ENCODE results near the gene AKNA.
A peak's percentile ranks its signal among the peaks of the same experiment; 100 is the strongest.

Gene AKNA

DNA sequence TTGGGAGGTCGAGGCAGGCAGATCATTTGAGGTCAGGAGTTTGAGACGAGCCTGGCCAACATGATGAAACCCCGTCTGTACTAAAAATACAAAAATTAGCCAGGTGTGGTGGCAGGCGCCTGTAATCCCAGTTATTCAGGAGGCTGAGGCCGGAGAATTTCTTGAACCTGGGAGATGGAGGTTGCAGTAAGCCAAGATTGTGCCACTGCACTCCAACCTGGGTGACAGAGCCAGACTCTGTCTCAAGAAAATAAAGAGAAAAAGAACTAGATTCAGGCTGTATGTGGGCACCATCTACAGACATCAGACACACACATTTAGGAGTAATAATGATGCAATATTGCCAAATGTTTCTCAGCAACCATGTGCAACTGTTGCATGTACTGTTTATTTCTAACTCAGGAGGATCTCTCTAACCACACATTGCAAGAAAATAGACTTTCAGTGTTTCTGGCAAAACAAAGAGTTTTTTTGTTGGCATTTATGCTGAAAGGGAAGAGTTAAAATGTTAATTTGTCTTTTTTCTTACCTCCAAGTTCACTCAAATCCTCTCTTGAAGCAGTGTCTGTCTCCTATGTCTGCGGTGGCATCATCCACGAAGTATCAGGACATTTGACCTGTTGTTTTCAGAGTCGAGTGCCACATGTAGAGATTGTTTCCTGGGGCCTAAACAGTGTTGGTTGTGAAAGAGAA lies 70.0 kb downstream of the AKNA start:
- no peak overlapping the region for H3K4me3 ChIP-seq (ENCODE audit: low read depth, low read length)
- TF ChIP-seq, protein P1, sequence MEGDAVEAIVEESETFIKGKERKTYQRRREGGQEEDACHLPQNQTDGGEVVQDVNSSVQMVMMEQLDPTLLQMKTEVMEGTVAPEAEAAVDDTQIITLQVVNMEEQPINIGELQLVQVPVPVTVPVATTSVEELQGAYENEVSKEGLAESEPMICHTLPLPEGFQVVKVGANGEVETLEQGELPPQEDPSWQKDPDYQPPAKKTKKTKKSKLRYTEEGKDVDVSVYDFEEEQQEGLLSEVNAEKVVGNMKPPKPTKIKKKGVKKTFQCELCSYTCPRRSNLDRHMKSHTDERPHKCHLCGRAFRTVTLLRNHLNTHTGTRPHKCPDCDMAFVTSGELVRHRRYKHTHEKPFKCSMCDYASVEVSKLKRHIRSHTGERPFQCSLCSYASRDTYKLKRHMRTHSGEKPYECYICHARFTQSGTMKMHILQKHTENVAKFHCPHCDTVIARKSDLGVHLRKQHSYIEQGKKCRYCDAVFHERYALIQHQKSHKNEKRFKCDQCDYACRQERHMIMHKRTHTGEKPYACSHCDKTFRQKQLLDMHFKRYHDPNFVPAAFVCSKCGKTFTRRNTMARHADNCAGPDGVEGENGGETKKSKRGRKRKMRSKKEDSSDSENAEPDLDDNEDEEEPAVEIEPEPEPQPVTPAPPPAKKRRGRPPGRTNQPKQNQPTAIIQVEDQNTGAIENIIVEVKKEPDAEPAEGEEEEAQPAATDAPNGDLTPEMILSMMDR (IDR thresholded peaks at IDR 0.05; ENCODE audit: low read depth, low read length), result no peak
- peak; percentile 59 for DNase-seq (ENCODE audit: low read depth, low spot score)
- in situ Hi-C loops (cut with HindIII; ENCODE audit: low sequenced_read_pairs), result no loop called here

DNA sequence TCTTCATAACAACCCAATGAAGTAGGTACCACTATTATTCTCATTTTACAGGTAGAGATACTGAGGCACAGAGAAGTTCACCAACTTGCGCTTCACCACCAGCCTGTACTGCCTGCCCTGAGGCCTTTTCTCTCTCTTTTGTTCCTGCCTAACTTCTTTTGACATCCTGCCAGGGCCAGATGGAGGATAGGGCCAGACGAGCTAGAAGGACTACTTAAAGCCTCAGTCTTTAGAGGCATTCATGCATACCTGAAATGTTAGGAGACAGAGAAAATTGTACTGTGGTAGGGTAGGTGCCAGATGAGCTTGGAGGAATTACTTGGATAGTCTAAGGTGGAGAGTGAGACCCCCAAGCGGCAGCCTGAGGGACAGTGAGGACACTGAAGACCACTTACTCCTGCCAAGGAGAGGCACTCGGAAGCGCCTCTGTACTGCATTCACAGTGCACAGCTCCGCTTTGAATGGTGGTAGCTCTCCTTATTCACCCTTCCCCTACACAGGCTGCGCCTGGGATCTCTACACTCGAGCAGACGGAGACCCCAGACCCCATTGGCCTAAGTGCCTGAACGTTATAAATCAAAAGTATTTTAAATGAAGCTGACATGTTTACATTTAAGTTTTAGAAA lies 71.1 kb downstream of the AKNA start:
- TF ChIP-seq, protein P1 (IDR thresholded peaks at IDR 0.05; ENCODE audit: low read depth, low read length), result no peak
- in situ Hi-C loops (cut with HindIII; ENCODE audit: low sequenced_read_pairs), result no loop called here
- DNase-seq (ENCODE audit: low read depth, low spot score), result peak; percentile 8
- H3K4me3 ChIP-seq (ENCODE audit: low read depth, low read length), result no peak overlapping the region

DNA sequence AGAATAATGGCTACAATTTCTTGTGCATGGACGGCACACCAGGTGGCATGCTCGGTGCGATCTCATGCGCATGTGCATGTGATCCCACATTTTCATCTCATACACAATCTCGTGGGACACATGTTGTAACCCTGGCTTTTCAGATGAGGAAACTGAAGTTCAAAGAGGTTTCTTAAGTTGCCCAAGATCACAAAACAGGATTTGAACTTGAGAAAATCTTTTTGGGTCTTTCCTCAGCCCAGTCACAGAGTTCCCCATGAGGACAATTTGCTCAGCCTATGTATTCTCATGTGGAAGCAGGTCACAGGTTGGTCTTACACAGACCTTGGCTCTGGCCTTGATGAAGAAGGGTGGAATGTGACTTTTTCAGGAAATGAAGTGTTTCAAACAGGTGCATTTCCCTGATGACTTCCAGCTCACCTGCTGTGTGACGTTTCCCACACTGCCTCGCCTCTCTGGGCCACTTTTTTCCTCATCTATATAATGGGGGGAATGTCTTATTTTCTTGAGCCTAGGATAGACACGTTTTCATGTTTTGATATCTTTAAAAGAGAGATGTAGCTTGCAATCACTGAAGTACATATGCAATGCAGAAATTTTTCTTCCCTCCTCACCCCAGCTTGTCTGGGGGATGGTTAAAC lies 71.9 kb downstream of the AKNA start:
- no peak overlapping the region for H3K4me3 ChIP-seq (ENCODE audit: low read depth, low read length)
- no peak for DNase-seq (ENCODE audit: low read depth, low spot score)
- in situ Hi-C loops (cut with HindIII; ENCODE audit: low sequenced_read_pairs), result no loop called here
- TF ChIP-seq, protein P1 (IDR thresholded peaks at IDR 0.05; ENCODE audit: low read depth, low read length), result no peak

DNA sequence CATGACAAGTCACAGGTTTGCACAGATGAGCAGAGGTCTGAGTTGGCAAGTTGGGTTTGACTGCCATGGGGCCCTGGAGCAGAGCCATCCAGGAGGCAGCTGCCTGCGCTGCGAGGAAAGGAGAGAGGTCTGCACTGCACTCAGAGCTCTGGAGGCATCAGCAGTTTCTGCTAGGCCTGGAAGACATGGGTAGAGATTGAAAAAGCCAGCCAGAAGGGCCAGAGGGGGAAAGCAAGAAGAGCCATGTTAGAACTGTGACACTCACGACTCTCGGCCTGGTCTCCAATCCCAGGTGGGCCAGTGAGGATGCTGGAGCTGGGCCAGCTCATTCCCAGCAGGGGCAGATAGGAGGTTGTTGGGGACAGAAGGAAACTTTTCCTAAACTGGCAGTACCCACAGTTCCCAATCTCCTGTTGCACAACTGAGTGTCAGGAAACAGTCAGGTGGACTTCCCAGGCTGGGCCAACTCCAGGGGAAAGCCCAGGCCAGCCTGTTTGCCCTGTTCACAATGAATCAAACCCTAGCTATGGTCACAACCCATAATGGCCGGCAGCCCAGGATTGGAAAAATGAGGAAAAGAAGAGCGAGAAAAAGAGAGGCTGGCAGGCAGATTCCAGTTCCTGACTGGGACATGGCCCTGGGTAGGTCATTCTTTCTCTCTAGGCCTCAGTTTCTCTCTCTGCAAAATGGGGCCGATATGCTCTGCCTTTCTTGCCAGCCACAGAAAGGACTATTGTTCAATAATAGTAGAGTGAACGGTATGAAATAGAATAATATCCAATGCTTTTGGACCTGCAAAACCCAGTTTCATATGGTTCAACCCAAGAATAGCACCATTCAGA lies 72.7 kb downstream of the AKNA start:
- in situ Hi-C loops (cut with HindIII; ENCODE audit: low sequenced_read_pairs), result no loop called here

DNA sequence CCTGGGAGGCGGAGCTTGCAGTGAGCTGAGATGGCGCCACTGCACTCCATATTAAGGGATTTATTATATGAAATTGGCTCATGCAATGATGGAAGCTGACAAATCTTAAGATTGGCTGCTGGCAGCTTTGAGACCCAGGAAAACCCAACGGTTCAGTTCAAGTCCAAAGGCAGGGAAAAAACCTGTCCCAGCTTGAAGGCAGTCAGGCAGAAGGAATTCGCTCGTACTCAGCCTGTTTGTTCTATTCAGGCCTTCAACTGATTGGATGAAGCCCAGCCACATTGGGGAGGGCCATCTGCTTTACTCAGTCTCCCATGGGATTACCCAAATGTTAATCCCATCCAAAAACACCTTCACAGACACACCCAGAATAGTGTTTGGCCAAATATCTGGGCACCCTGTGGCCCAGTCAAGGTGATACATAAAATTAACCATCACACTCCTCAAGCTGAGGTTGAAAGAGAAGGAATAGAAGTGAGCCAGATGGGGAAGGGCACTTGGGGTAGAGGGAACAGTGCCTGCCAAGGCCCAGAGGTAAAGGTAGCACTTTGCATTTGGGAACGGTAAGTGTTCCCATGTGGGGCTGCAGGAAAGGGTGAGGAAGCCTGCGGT lies 73.4 kb downstream of the AKNA start:
- TF ChIP-seq, protein P1 (IDR thresholded peaks at IDR 0.05; ENCODE audit: low read depth, low read length), result no peak
- in situ Hi-C loops (cut with HindIII; ENCODE audit: low sequenced_read_pairs), result no loop called here
- H3K4me3 ChIP-seq (ENCODE audit: low read depth, low read length), result no peak overlapping the region
- DNase-seq (ENCODE audit: low read depth, low spot score), result no peak

More for the DNA sequence above, 72.7 kb downstream of the AKNA start:
- no peak for DNase-seq (ENCODE audit: low read depth, low spot score)
- no peak overlapping the region for H3K4me3 ChIP-seq (ENCODE audit: low read depth, low read length)
- TF ChIP-seq, protein P1 (IDR thresholded peaks at IDR 0.05; ENCODE audit: low read depth, low read length), result no peak

DNA sequence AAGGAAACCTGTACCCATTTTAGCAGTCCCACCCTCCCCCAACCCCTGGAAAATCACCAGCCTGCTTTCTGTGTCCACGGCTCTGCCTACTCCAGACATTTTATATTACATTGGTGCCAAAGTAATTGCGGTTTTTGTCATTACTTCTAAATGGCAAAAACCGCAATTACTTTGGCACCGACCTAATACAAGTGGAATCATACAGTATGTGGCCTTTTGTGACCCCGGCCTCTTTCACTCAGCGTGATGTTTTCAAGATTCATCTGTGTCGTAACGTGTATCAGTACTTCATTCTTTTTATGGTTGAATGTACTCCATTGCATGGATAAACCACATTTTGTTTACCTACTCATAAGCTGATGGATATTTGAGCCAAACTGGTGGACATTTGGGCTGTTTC lies 74.6 kb downstream of the AKNA start:
- DNase-seq (ENCODE audit: low read depth, low spot score), result no peak
- TF ChIP-seq, protein P1 (IDR thresholded peaks at IDR 0.05; ENCODE audit: low read depth, low read length), result no peak
- H3K4me3 ChIP-seq (ENCODE audit: low read depth, low read length), result no peak overlapping the region
- in situ Hi-C loops (cut with HindIII; ENCODE audit: low sequenced_read_pairs), result no loop called here

Data from astrocyte of the spinal cord (primary cell).